Panc1 (cell line): ENCODE data around the gene GRIK1. TPM values are rescaled to one million over a fixed set of nuclear protein-coding genes. Genes with fewer than 3 reads are reported as not detected.

ENCODE experiments used
- ATAC-seq: fragments of 200-7000 bp; cut with Tn5 transposase; 2 replicates; pipeline ENCODE4 v1.9.1; 2020; ENCODE audit warnings: mild to moderate bottlenecking, moderate library complexity
- BruUV-seq: library from RNA; stranded (reverse); fragments of 400-500 nt; replicated peaks from 2 replicates; lab custom pipeline; 2021; lab: Mats Ljungman, UMichigan
- CTCF ChIA-PET: fragments of 300-600 bp; sonication (Branson Sonifier 250); formaldehyde crosslinking; loops from one replicate; lab custom pipeline; 2022; ENCODE audit warnings: antibody characterized with exemption; lab: Charles Lee
- POLR2A ChIA-PET: fragments of 300-600 bp; sonication (Branson Sonifier 250); formaldehyde crosslinking; loops from one replicate; lab custom pipeline; 2022; ENCODE audit warnings: antibody characterized with exemption; lab: Charles Lee
- DNase-seq: peaks from one replicate; pipeline ENCODE4 v3.0.0-alpha.2; 2010; ENCODE audit warnings: low read depth, low spot score
- H3K27ac ChIP-seq: 2 replicates; pipeline ENCODE4 v1.5.1; 2011; ENCODE audit warnings: mild to moderate bottlenecking, low read length, inconsistent platforms
- H3K27me3 ChIP-seq: fragments of 200-500 bp; sonication (Bioruptor generic); 2 replicates; pipeline ENCODE4 v1.6.0; 2014; ENCODE audit warnings: low read length, inconsistent platforms; ENCODE audit not compliant: control insufficient read depth, insufficient read depth
- H3K36me3 ChIP-seq: fragments of 200-500 bp; sonication (Bioruptor generic); 2 replicates; pipeline ENCODE4 v1.5.1; 2014; ENCODE audit warnings: inconsistent platforms, mild to moderate bottlenecking, low read length, moderate library complexity; ENCODE audit not compliant: control insufficient read depth, insufficient read depth
- H3K4me1 ChIP-seq: 2 replicates; pipeline ENCODE4 v1.5.1; 2011; ENCODE audit warnings: inconsistent platforms, mild to moderate bottlenecking, low read length, moderate library complexity; ENCODE audit not compliant: control insufficient read depth, insufficient read depth
- H3K4me3 ChIP-seq, 2 experiments: 2 replicates each; pipeline ENCODE4 v1.5.1; 2011 to 2012; ENCODE audit warnings: low read depth in 2 of 2, low read length in 2 of 2, mild to moderate bottlenecking in 2 of 2, inconsistent platforms in 1 of 2, moderate library complexity in 1 of 2
- H3K9me3 ChIP-seq: fragments of 200-500 bp; sonication (Bioruptor generic); 2 replicates; pipeline ENCODE4 v1.5.1; 2014; ENCODE audit warnings: low read depth, mild to moderate bottlenecking, inconsistent platforms, low read length, moderate library complexity; ENCODE audit not compliant: control insufficient read depth, insufficient read depth
- CTCF ChIP-seq: fragments of 450-650 bp; IDR thresholded peaks from 2 replicates; pipeline ENCODE4 v1.5.1; 2017; ENCODE audit warnings: mild to moderate bottlenecking
- POLR2AphosphoS5 ChIP-seq: IDR thresholded peaks from 2 replicates; pipeline ENCODE4 v1.6.1; 2012; ENCODE audit warnings: mild to moderate bottlenecking, low read depth, low read length, moderate library complexity
- SIN3A ChIP-seq: IDR thresholded peaks from 2 replicates; pipeline ENCODE4 v1.6.1; 2012; ENCODE audit warnings: low read depth, mild to moderate bottlenecking, low read length, moderate library complexity, borderline replicate concordance; ENCODE audit not compliant: insufficient read depth
- TCF7L2 ChIP-seq: IDR thresholded peaks from 2 replicates; pipeline ENCODE4 v1.6.1; 2011; ENCODE audit warnings: mild to moderate bottlenecking, low read depth, low read length, inconsistent platforms
- in situ Hi-C: cut with HindIII; loops from 2 replicates; pipeline ENCODE4 v1.10.0; 2016; ENCODE audit warnings: low sequenced_read_pairs, low pct_unique_long_range_greater_than_20kb
- intact Hi-C: fragments of 100-400 bp; cut with micrococcal nuclease; formaldehyde crosslinking; loops from one replicate; pipeline ENCODE4 v1.10.0; 2022; ENCODE audit not compliant: unreplicated experiment
- total RNA-seq: library from RNA; stranded (reverse); gene quantifications from one replicate; pipeline ENCODE4 v1.2.1, GENCODE V29; 2021; ENCODE audit not compliant: unreplicated experiment
- TF ChIP-seq, protein P1 (sequence below), 2 experiments: IDR thresholded peaks; 2 replicates each; pipeline ENCODE4 v1.6.1; 2011 to 2012; ENCODE audit warnings: low read depth in 2 of 2, control low read depth in 1 of 2, low read length in 1 of 2, mild to moderate bottlenecking in 1 of 2, moderate library complexity in 1 of 2; ENCODE audit not compliant: insufficient read depth in 1 of 2

Gene GRIK1
- total RNA-seq, 1 experiment from 2014 or later, result not detected

- no peaks in the 10 kb centered on the region for H3K36me3 ChIP-seq
- no peak overlapping the region for H3K27ac ChIP-seq
- POLR2A ChIA-PET, result no interaction called here
- no TSS peak for BruUV-seq
- CTCF ChIA-PET, result interaction anchor here (0.7 kb wide), 1 partner anchor 116 kb away, joined by 9 read pairs; no protein-coding TSS in a partner anchor
- in situ Hi-C loops (no loop called here), intact Hi-C loops (no loop called here)
- H3K27me3 ChIP-seq, result no peaks in the 10 kb centered on the region
- no peaks in the 10 kb centered on the region for H3K4me1 ChIP-seq
- ATAC-seq (no peak), DNase-seq (no peak)
- TF ChIP-seq SIN3A (no peak), TCF7L2 (no peak), POLR2AphosphoS5 (no peak), CTCF (no peak)
- TF ChIP-seq, protein P1, sequence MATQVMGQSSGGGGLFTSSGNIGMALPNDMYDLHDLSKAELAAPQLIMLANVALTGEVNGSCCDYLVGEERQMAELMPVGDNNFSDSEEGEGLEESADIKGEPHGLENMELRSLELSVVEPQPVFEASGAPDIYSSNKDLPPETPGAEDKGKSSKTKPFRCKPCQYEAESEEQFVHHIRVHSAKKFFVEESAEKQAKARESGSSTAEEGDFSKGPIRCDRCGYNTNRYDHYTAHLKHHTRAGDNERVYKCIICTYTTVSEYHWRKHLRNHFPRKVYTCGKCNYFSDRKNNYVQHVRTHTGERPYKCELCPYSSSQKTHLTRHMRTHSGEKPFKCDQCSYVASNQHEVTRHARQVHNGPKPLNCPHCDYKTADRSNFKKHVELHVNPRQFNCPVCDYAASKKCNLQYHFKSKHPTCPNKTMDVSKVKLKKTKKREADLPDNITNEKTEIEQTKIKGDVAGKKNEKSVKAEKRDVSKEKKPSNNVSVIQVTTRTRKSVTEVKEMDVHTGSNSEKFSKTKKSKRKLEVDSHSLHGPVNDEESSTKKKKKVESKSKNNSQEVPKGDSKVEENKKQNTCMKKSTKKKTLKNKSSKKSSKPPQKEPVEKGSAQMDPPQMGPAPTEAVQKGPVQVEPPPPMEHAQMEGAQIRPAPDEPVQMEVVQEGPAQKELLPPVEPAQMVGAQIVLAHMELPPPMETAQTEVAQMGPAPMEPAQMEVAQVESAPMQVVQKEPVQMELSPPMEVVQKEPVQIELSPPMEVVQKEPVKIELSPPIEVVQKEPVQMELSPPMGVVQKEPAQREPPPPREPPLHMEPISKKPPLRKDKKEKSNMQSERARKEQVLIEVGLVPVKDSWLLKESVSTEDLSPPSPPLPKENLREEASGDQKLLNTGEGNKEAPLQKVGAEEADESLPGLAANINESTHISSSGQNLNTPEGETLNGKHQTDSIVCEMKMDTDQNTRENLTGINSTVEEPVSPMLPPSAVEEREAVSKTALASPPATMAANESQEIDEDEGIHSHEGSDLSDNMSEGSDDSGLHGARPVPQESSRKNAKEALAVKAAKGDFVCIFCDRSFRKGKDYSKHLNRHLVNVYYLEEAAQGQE (IDR thresholded peaks at IDR 0.05; ENCODE audit: insufficient read depth in 1 of 2, low read depth in 2 of 2, low read length in 1 of 2), result no peak
- no peak overlapping the region for H3K4me3 ChIP-seq
- H3K9me3 ChIP-seq, result no peaks in the 10 kb centered on the region
Measured at GRCh38 chr21:29827647-29828046, 112.1 kb downstream of the GRIK1 start.

DNA sequence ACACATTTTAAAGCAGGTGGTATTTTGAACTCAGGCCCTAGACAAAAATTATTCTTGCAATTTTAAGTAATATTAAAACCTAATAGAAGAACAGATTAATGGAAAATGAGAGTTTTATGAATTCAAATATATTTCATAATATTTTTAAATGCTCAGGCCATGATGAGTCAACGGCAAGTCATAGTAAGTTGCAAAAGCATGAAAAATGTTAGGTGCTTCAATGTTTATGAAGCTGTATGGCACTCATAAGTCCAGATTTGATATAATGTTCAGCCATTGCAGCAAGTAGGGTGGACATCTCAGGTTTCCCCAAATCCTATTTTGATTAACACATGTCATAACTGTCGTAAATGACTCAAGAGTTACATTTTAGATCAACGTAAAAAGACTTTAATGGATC lies 112.6 kb downstream of the GRIK1 start:
- POLR2A ChIA-PET, result no interaction called here
- in situ Hi-C loops, result no loop called here

More for the DNA sequence above, 112.6 kb downstream of the GRIK1 start:
- no peak for DNase-seq
- Histone ChIP-seq H3K4me3 (no peak overlapping the region), H3K36me3 (no peaks in the 10 kb centered on the region), H3K27ac (no peak overlapping the region), H3K27me3 (no peaks in the 10 kb centered on the region), H3K9me3 (no peaks in the 10 kb centered on the region), H3K4me1 (no peaks in the 10 kb centered on the region)
- ATAC-seq, result no peak
- no TSS peak for BruUV-seq
- intact Hi-C loops, result no loop called here
- TF ChIP-seq TCF7L2, result no peak
- TF ChIP-seq, protein P1 (IDR thresholded peaks at IDR 0.05; ENCODE audit: insufficient read depth in 1 of 2, low read depth in 2 of 2, low read length in 1 of 2), result no peak
- TF ChIP-seq CTCF, result no peak
- no peak for TF ChIP-seq SIN3A
- TF ChIP-seq POLR2AphosphoS5, result no peak
- CTCF ChIA-PET, result no interaction called here
